GM12878 (cell line): ENCODE results near the gene UBE2M. TPM values are rescaled to one million over a fixed set of nuclear protein-coding genes. Genes with fewer than 3 reads are reported as not detected.

Source experiments
- ATAC-seq: fragments of 200-7000 bp; cut with Tn5 transposase; 3 replicates; pipeline ENCODE4 v1.9.1; 2020; ENCODE audit warnings: mild to moderate bottlenecking, moderate library complexity
- BruUV-seq: library from RNA; stranded (reverse); fragments of 400-500 nt; replicated peaks from 2 replicates; lab custom pipeline; 2021; lab: Mats Ljungman, UMichigan
- CTCF ChIA-PET: fragments of 300-600 bp; sonication (Branson Sonifier 250); formaldehyde crosslinking; extraction: SDS; loops from one replicate; lab custom pipeline; 2021; ENCODE audit warnings: inconsistent platforms; lab: Yijun Ruan, JAX
- POLR2A ChIA-PET: fragments of 350-600 bp; formaldehyde crosslinking; extraction: SDS; loops from one replicate; lab custom pipeline; 2021; ENCODE audit warnings: inconsistent platforms; lab: Charles Lee
- RAD21 ChIA-PET: fragments of 300-600 bp; sonication (Branson Sonifier 250); formaldehyde crosslinking; loops from one replicate; lab custom pipeline; 2023; ENCODE audit warnings: antibody characterized with exemption; ENCODE audit not compliant: unreplicated experiment; lab: Charles Lee
- SMC1A ChIA-PET: fragments of 300-600 bp; sonication (Branson Sonifier 250); formaldehyde crosslinking; loops from one replicate; lab custom pipeline; 2023; ENCODE audit not compliant: unreplicated experiment, uncharacterized antibody; lab: Charles Lee
- DNase-seq: peaks from one replicate; pipeline ENCODE4 v3.0.0-alpha.2; 2011; ENCODE audit warnings: low read depth, low spot score
- FAIRE-seq: peaks from 3 replicates; lab custom pipeline; 2011; peaks lifted over from hg19 to GRCh38; lab: Jason Lieb, UNC
- H2AFZ ChIP-seq: 2 replicates; pipeline ENCODE4 v1.6.0; 2011; ENCODE audit warnings: low read depth, low read length, control low read depth; ENCODE audit not compliant: control insufficient read depth
- H3K27ac ChIP-seq: 2 replicates; pipeline ENCODE4 v1.5.1; 2011; ENCODE audit warnings: control low read depth; ENCODE audit not compliant: control insufficient read depth, insufficient read depth
- H3K27me3 ChIP-seq, 2 experiments: replicated peaks in 1 of 2; 2 replicates each; pipeline versions ENCODE4 v1.6.0 to v1.6.1; 2011; ENCODE audit warnings: low read length in 1 of 2; ENCODE audit not compliant: control insufficient read depth in 2 of 2, insufficient read depth in 2 of 2
- H3K36me3 ChIP-seq, 2 experiments: 2 replicates each; pipeline ENCODE4 v1.5.1; 2011; ENCODE audit warnings: low read length in 1 of 2; ENCODE audit not compliant: control insufficient read depth in 2 of 2, insufficient read depth in 2 of 2
- H3K4me1 ChIP-seq: 2 replicates; pipeline ENCODE4 v1.6.1; 2011; ENCODE audit warnings: mild to moderate bottlenecking, low read length, moderate library complexity, mixed read lengths; ENCODE audit not compliant: control insufficient read depth, insufficient read depth
- H3K4me2 ChIP-seq: 2 replicates; pipeline ENCODE4 v1.6.0; 2011; ENCODE audit warnings: control low read depth; ENCODE audit not compliant: control insufficient read depth, insufficient read depth
- H3K4me3 ChIP-seq: fragments of 200-600 bp; sonication (generic); 2 replicates; pipeline ENCODE4 v1.5.1; 2016
- H3K79me2 ChIP-seq: 2 replicates; pipeline ENCODE4 v1.6.0; 2011; ENCODE audit warnings: low read length; ENCODE audit not compliant: control insufficient read depth, insufficient read depth
- H3K9ac ChIP-seq: 2 replicates; pipeline ENCODE4 v1.8.0; 2011; ENCODE audit warnings: low read length, control low read depth, mixed read lengths; ENCODE audit not compliant: control insufficient read depth, insufficient read depth
- H3K9me3 ChIP-seq: replicated peaks from 3 replicates; pipeline ENCODE4 v1.5.1; 2011; ENCODE audit warnings: mild to moderate bottlenecking, low read length; ENCODE audit not compliant: control insufficient read depth, insufficient read depth
- H4K20me1 ChIP-seq: 2 replicates; pipeline ENCODE4 v1.6.0; 2011; ENCODE audit not compliant: control insufficient read depth, insufficient read depth
- ASH2L ChIP-seq: fragments of 300-600, 200-600 bp; sonication (generic); IDR thresholded peaks from 2 replicates; pipeline ENCODE4 v1.6.1; 2017; ENCODE audit warnings: low read depth, mild to moderate bottlenecking, borderline replicate concordance
- BHLHE40 ChIP-seq, 2 experiments: fragments of 450-650 bp in 1 of 2; IDR thresholded peaks; 2 replicates each; pipeline ENCODE4 v1.6.1; 2011 to 2017; ENCODE audit warnings: low read depth in 2 of 2, borderline replicate concordance in 1 of 2, improper control_type of control experiment in 1 of 2, low read length in 1 of 2, mild to moderate bottlenecking in 1 of 2
- CBFB ChIP-seq: IDR thresholded peaks from 2 replicates; pipeline ENCODE4 v1.6.1; 2016; ENCODE audit warnings: antibody characterized with exemption, low read depth
- DPF2 ChIP-seq: fragments of 450-650 bp; IDR thresholded peaks from 2 replicates; pipeline ENCODE4 v1.6.1; 2017; ENCODE audit warnings: mild to moderate bottlenecking
- ESRRA ChIP-seq: IDR thresholded peaks from 2 replicates; pipeline ENCODE4 v1.6.1; 2012; ENCODE audit warnings: mild to moderate bottlenecking, low read length, improper control_type of control experiment
- GATAD2B ChIP-seq: fragments of 450-650 bp; conservative IDR thresholded peaks from 2 replicates; pipeline ENCODE4 v1.6.1; 2017; ENCODE audit warnings: low read depth, mild to moderate bottlenecking, moderate library complexity
- HDGF ChIP-seq: fragments of 450-650 bp; IDR thresholded peaks from 2 replicates; pipeline ENCODE4 v1.6.1; 2016; ENCODE audit warnings: antibody characterized with exemption
- MXI1 ChIP-seq: fragments of 150-350 bp; IDR thresholded peaks from 2 replicates; pipeline ENCODE4 v1.6.1; 2011; ENCODE audit warnings: low read depth, mild to moderate bottlenecking, inconsistent platforms, low read length, improper control_type of control experiment
- MYC ChIP-seq: IDR thresholded peaks from 2 replicates; pipeline ENCODE4 v1.6.1; 2011; ENCODE audit warnings: mild to moderate bottlenecking, low read length, moderate library complexity, inconsistent platforms; ENCODE audit not compliant: insufficient read depth, insufficient replicate concordance, insufficient read length, severe bottlenecking
- NR2C1 ChIP-seq: fragments of 450-650 bp; IDR thresholded peaks from 2 replicates; pipeline ENCODE4 v1.6.1; 2017; ENCODE audit warnings: antibody characterized with exemption, mild to moderate bottlenecking, moderate library complexity
- NR2F1 ChIP-seq: fragments of 450-650 bp; conservative IDR thresholded peaks from 2 replicates; pipeline ENCODE4 v1.6.1; 2017; ENCODE audit warnings: mild to moderate bottlenecking
- POLR2A ChIP-seq: IDR thresholded peaks from 2 replicates; pipeline ENCODE4 v1.6.1; 2011; ENCODE audit warnings: low read depth, mild to moderate bottlenecking, low read length
- SIN3A ChIP-seq: IDR thresholded peaks from 2 replicates; pipeline ENCODE4 v1.6.1; 2012; ENCODE audit warnings: low read depth, low read length, improper control_type of control experiment
- SMC3 ChIP-seq: IDR thresholded peaks from 2 replicates; pipeline ENCODE4 v1.6.1; 2011; ENCODE audit warnings: low read length, improper control_type of control experiment, borderline replicate concordance
- TCF7 ChIP-seq: IDR thresholded peaks from 2 replicates; pipeline ENCODE4 v1.6.1; 2014; ENCODE audit warnings: antibody characterized with exemption, borderline replicate concordance
- YY1 ChIP-seq: IDR thresholded peaks from 2 replicates; pipeline ENCODE4 v1.6.1; 2011; ENCODE audit warnings: low read depth, mild to moderate bottlenecking, low read length
- ZSCAN29 ChIP-seq: fragments of 450-650 bp; IDR thresholded peaks from 2 replicates; pipeline ENCODE4 v1.6.1; 2017; ENCODE audit warnings: mild to moderate bottlenecking, moderate library complexity
- WGBS: methylation state at CpG from one replicate; pipeline ENCODE4 v1.1.6; 2016; ENCODE audit warnings: low lambda C conversion rate; ENCODE audit not compliant: insufficient replicate concordance, insufficient coverage; ENCODE audit errors: missing lambda C conversion rate; 5-methylcytosine and 5-hydroxymethylcytosine counted together
- in situ Hi-C: fragments of 300-500 bp; cut with MboI; formaldehyde crosslinking; loops from 9 replicates; pipeline ENCODE4 v1.14.3; 2018; ENCODE audit warnings: mixed read lengths
- intact Hi-C: fragments of 100-400 bp; cut with micrococcal nuclease; formaldehyde crosslinking; loops from one replicate; pipeline ENCODE4 v1.14.2; 2022; ENCODE audit not compliant: unreplicated experiment
- polyA plus RNA-seq, 11 experiments: library from polyadenylated mRNA; depleted of rRNA in 4 of 11; unstranded in 6 of 11; stranded (reverse) in 5 of 11; fragments of >200 nt; fragmentation: Nextera tagmentation in 4 of 11; fragmentation: Illumina TruSeq in 1 of 11; extraction: Ambion mirVana in 4 of 11; extraction: Trizol in 1 of 11; gene quantifications; 1 replicate in 1 of 11; 2 replicates in 10 of 11; pipeline versions ENCODE4 v1.2.1 to v1.2.3, GENCODE V29; 2011 to 2016; ENCODE audit warnings: inconsistent platforms in 2 of 11, missing spikeins in 2 of 11, low read depth in 1 of 11
- total RNA-seq, 4 experiments: library from RNA; depleted of rRNA in 3 of 4; stranded (reverse); fragments of >200 nt in 3 of 4; fragmentation: Illumina TruSeq in 1 of 4; extraction: Trizol in 1 of 4; gene quantifications; 2 replicates each; pipeline versions ENCODE4 v1.2.1 to v1.2.3, GENCODE V29; 2013 to 2021
- TF ChIP-seq, protein P1 (sequence below): fragments of 450-650 bp; conservative IDR thresholded peaks from 2 replicates; pipeline ENCODE4 v1.6.1; 2017; ENCODE audit warnings: mild to moderate bottlenecking, moderate library complexity
- TF ChIP-seq, protein P2 (sequence below): fragments of 450-650 bp; formaldehyde crosslinking; IDR thresholded peaks from 2 replicates; pipeline ENCODE4 v1.5.0; 2022; ENCODE audit warnings: mild to moderate bottlenecking, missing genetic modification characterization

Gene UBE2M
- total and polyA plus RNA-seq, 10 of the 15 experiments (the other 5 are each of a cell fraction or from before 2014, with no cell fraction given): 1.4 to 105 (median 73.9) TPM

DNA sequence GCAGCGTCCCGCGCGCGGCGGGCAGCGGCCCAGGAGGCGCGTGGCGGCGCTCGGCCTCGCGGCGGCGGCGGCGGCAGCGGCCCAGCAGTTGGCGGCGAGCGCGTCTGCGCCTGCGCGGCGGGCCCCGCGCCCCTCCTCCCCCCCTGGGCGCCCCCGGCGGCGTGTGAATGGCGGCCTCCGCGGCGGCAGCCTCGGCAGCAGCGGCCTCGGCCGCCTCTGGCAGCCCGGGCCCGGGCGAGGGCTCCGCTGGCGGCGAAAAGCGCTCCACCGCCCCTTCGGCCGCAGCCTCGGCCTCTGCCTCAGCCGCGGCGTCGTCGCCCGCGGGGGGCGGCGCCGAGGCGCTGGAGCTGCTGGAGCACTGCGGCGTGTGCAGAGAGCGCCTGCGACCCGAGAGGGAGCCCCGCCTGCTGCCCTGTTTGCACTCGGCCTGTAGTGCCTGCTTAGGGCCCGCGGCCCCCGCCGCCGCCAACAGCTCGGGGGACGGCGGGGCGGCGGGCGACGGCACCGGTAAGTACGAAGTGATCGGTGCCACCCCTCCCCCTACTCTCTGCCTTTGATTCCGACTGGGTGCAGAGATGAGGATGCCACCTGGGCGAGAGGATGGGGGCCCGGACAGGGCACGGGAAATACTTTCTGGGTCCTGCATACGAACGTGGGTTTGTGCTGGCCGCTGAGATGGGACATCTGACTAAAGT, 13.7 kb downstream of the UBE2M start:
- H3K27ac ChIP-seq: peak overlapping the region; percentile 78
- in situ Hi-C loops (no loop called here), intact Hi-C loops (loop anchor here (1.0 to 2.0 kb wide), 2 partner anchors 11 to 28 kb away; partner anchors contain the start of genes CHMP2A and MZF1)
- peak overlapping the region; percentile 92 for H3K9ac ChIP-seq
- no peaks in the 10 kb centered on the region for H3K9me3 ChIP-seq
- FAIRE-seq: no peak
- WGBS: under 1% methylated on average over 33 of the region's 92 CpGs
- peak overlapping the region; percentile 100; the same call in 1 of the 2 replicates for H3K4me2 ChIP-seq
- H3K4me3 ChIP-seq: peak overlapping the region; percentile 92
- no peak for DNase-seq
- peaks cover 37% of the 10 kb centered on the region for H3K79me2 ChIP-seq
- H4K20me1 ChIP-seq: peaks cover 19% of the 10 kb centered on the region
- SMC1A ChIA-PET: interaction anchor here (1.0 to 3.2 kb wide), 5 partner anchors 8 to 31 kb away, joined by 3 to 14 read pairs (median 7); partner anchors contain the start of genes CHMP2A and ZBTB45
- peaks cover 27 to 32% of the 10 kb centered on the region in 2 experiments; a peak in 3 of 4 replicates for H3K36me3 ChIP-seq
- CTCF ChIA-PET: interaction anchor here (1.0 to 3.0 kb wide), 6 partner anchors 9 to 33 kb away, joined by 3 to 21 read pairs (median 4); partner anchors contain the start of gene ZBTB45
- H2AFZ ChIP-seq: peak overlapping the region; percentile 71
- no peaks in the 10 kb centered on the region; a peak in 1 of 4 replicates for H3K27me3 ChIP-seq
- BruUV-seq: no TSS peak
- ATAC-seq: peak; percentile 37
- POLR2A ChIA-PET: interaction anchor here (0.5 to 3.6 kb wide), 15 partner anchors 10 to 1161 kb away, joined by 3 to 41 read pairs (median 4); partner anchors contain the start of genes CHMP2A, ZBTB45 and ZNF837
- RAD21 ChIA-PET: interaction anchor here (0.8 to 2.6 kb wide), 5 partner anchors 10 to 30 kb away, joined by 3 to 25 read pairs (median 4); partner anchors contain the start of genes CHMP2A and ZBTB45
- peaks cover 8% of the 10 kb centered on the region for H3K4me1 ChIP-seq
- TF ChIP-seq CBFB (no peak), MXI1 (peak; percentile 59), ZSCAN29 (0 out of 2 replicates have a peak, but pooled peaks have one; percentile 35), TCF7 (no peak), HDGF (no peak), ESRRA (no peak), SIN3A (0 out of 2 replicates have a peak, but pooled peaks have one; percentile 13), POLR2A (peak; percentile 16), NR2F1 (0 out of 2 replicates have a peak, but pooled peaks have one; percentile 64), YY1 (peak; percentile 90), SMC3 (no peak), DPF2 (peak; percentile 39; the same call in 1 of the 2 replicates), MYC (peak; percentile 9), BHLHE40 (IDR thresholded peaks at IDR 0.05; ENCODE audit: borderline replicate concordance in 1 of 2, low read depth in 2 of 2, low read length in 1 of 2) (0 out of 4 replicates have a peak, but pooled peaks of 1 of the 2 experiments have one; percentile 27), NR2C1 (peak; percentile 53), GATAD2B (no peak), ASH2L (0 out of 2 replicates have a peak, but pooled peaks have one; percentile 28)
- TF ChIP-seq, protein P1, sequence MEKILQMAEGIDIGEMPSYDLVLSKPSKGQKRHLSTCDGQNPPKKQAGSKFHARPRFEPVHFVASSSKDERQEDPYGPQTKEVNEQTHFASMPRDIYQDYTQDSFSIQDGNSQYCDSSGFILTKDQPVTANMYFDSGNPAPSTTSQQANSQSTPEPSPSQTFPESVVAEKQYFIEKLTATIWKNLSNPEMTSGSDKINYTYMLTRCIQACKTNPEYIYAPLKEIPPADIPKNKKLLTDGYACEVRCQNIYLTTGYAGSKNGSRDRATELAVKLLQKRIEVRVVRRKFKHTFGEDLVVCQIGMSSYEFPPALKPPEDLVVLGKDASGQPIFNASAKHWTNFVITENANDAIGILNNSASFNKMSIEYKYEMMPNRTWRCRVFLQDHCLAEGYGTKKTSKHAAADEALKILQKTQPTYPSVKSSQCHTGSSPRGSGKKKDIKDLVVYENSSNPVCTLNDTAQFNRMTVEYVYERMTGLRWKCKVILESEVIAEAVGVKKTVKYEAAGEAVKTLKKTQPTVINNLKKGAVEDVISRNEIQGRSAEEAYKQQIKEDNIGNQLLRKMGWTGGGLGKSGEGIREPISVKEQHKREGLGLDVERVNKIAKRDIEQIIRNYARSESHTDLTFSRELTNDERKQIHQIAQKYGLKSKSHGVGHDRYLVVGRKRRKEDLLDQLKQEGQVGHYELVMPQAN: peak; percentile 90
- TF ChIP-seq, protein P2, sequence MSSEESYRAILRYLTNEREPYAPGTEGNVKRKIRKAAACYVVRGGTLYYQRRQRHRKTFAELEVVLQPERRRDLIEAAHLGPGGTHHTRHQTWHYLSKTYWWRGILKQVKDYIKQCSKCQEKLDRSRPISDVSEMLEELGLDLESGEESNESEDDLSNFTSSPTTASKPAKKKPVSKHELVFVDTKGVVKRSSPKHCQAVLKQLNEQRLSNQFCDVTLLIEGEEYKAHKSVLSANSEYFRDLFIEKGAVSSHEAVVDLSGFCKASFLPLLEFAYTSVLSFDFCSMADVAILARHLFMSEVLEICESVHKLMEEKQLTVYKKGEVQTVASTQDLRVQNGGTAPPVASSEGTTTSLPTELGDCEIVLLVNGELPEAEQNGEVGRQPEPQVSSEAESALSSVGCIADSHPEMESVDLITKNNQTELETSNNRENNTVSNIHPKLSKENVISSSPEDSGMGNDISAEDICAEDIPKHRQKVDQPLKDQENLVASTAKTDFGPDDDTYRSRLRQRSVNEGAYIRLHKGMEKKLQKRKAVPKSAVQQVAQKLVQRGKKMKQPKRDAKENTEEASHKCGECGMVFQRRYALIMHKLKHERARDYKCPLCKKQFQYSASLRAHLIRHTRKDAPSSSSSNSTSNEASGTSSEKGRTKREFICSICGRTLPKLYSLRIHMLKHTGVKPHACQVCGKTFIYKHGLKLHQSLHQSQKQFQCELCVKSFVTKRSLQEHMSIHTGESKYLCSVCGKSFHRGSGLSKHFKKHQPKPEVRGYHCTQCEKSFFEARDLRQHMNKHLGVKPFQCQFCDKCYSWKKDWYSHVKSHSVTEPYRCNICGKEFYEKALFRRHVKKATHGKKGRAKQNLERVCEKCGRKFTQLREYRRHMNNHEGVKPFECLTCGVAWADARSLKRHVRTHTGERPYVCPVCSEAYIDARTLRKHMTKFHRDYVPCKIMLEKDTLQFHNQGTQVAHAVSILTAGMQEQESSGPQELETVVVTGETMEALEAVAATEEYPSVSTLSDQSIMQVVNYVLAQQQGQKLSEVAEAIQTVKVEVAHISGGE (CRISPR knock-in tag): no peak
